ENCODE measurements around the gene TSPAN32. TPM values are rescaled to one million over a fixed set of nuclear protein-coding genes. Genes with fewer than 3 reads are reported as not detected.
A peak's percentile ranks its signal among the peaks of the same experiment; 100 is the strongest.

TSPAN32 gene
- total and polyA plus RNA-seq, 2 donors: 4.0 to 15.7 TPM

- Histone ChIP-seq H3K4me3 (ENCODE audit: low read length in 2 of 2) (no peak overlapping the region), H3K4me1 (ENCODE audit: control insufficient read depth in 2 of 2, insufficient read depth in 2 of 2, low read length in 2 of 2) (peaks cover 15 to 61% of the 10 kb centered on the region in 2 donors), H3K9me3 (ENCODE audit: control insufficient read depth in 2 of 2, insufficient read depth in 1 of 2, low read length in 1 of 2) (peaks cover 0 to 3% of the 10 kb centered on the region in 2 donors), H3K36me3 (ENCODE audit: control insufficient read depth in 2 of 2, insufficient read depth in 2 of 2, low read length in 1 of 2) (no peaks in the 10 kb centered on the region), H3K27me3 (ENCODE audit: control insufficient read depth in 2 of 2, insufficient read depth in 1 of 2, low read length in 1 of 2) (no peaks in the 10 kb centered on the region), H3K27ac (ENCODE audit: low read depth in 1 of 2, low read length in 1 of 2) (no peak overlapping the region)
- DNase-seq (ENCODE audit: low read depth in 6 of 9, low spot score in 9 of 9): peak in 7 of 9 donors; percentile 47 to 83 (median 68)
- WGBS: 36% methylated on average over 10 of the region's 10 CpGs
Observed at GRCh38 chr11:2305140-2305778, 3.4 kb downstream of the TSPAN32 start.

GRCh38 chr11:2305788-2306451 lies 4.1 kb downstream of the TSPAN32 start:
- H3K9me3 ChIP-seq (ENCODE audit: control insufficient read depth in 2 of 2, insufficient read depth in 1 of 2, low read length in 1 of 2): peaks cover 0 to 2% of the 10 kb centered on the region in 2 donors
- H3K4me3 ChIP-seq (ENCODE audit: low read length in 2 of 2): no peak overlapping the region
- H3K27me3 ChIP-seq (ENCODE audit: control insufficient read depth in 2 of 2, insufficient read depth in 1 of 2, low read length in 1 of 2): no peaks in the 10 kb centered on the region
- WGBS: 33% methylated on average over 12 of the region's 12 CpGs
- peak overlapping the region; percentile 69 to 79 for H3K27ac ChIP-seq (ENCODE audit: low read depth in 1 of 2, low read length in 1 of 2)
- DNase-seq (ENCODE audit: low read depth in 6 of 9, low spot score in 9 of 9): peak in 1 of 9 donors; percentile 56
- peaks cover 10 to 55% of the 10 kb centered on the region in 2 donors for H3K4me1 ChIP-seq (ENCODE audit: control insufficient read depth in 2 of 2, insufficient read depth in 2 of 2, low read length in 2 of 2)
- no peaks in the 10 kb centered on the region for H3K36me3 ChIP-seq (ENCODE audit: control insufficient read depth in 2 of 2, insufficient read depth in 2 of 2, low read length in 1 of 2)

- Histone ChIP-seq H3K4me3 (ENCODE audit: low read length in 2 of 2) (no peak overlapping the region), H3K4me1 (ENCODE audit: control insufficient read depth in 2 of 2, insufficient read depth in 2 of 2, low read length in 2 of 2) (peaks cover 10 to 50% of the 10 kb centered on the region in 2 donors), H3K27me3 (ENCODE audit: control insufficient read depth in 2 of 2, insufficient read depth in 1 of 2, low read length in 1 of 2) (no peaks in the 10 kb centered on the region), H3K36me3 (ENCODE audit: control insufficient read depth in 2 of 2, insufficient read depth in 2 of 2, low read length in 1 of 2) (no peaks in the 10 kb centered on the region), H3K27ac (ENCODE audit: low read depth in 1 of 2, low read length in 1 of 2) (peak overlapping the region; percentile 69 to 79), H3K9me3 (ENCODE audit: control insufficient read depth in 2 of 2, insufficient read depth in 1 of 2, low read length in 1 of 2) (no peaks in the 10 kb centered on the region)
- DNase-seq (ENCODE audit: low read depth in 6 of 9, low spot score in 9 of 9): no peak
- 46% methylated on average over 4 of the region's 4 CpGs for WGBS
Observed at GRCh38 chr11:2306452-2306823, 4.6 kb downstream of the TSPAN32 start.

GRCh38 chr11:2306877-2307500 lies 5.2 kb downstream of the TSPAN32 start:
- no peaks in the 10 kb centered on the region for H3K9me3 ChIP-seq (ENCODE audit: control insufficient read depth in 2 of 2, insufficient read depth in 1 of 2, low read length in 1 of 2)
- H3K27me3 ChIP-seq (ENCODE audit: control insufficient read depth in 2 of 2, insufficient read depth in 1 of 2, low read length in 1 of 2): no peaks in the 10 kb centered on the region
- H3K4me3 ChIP-seq (ENCODE audit: low read length in 2 of 2): no peak overlapping the region
- peaks cover 10 to 44% of the 10 kb centered on the region in 2 donors for H3K4me1 ChIP-seq (ENCODE audit: control insufficient read depth in 2 of 2, insufficient read depth in 2 of 2, low read length in 2 of 2)
- H3K27ac ChIP-seq (ENCODE audit: low read depth in 1 of 2, low read length in 1 of 2): no peak overlapping the region
- no peaks in the 10 kb centered on the region for H3K36me3 ChIP-seq (ENCODE audit: control insufficient read depth in 2 of 2, insufficient read depth in 2 of 2, low read length in 1 of 2)
- DNase-seq (ENCODE audit: low read depth in 6 of 9, low spot score in 9 of 9): no peak
- WGBS: 82% methylated on average over 14 of the region's 14 CpGs

GRCh38 chr11:2307501-2308331 lies 5.9 kb downstream of the TSPAN32 start:
- H3K4me1 ChIP-seq (ENCODE audit: control insufficient read depth in 2 of 2, insufficient read depth in 2 of 2, low read length in 2 of 2): peaks cover 5 to 40% of the 10 kb centered on the region in 2 donors
- no peaks in the 10 kb centered on the region for H3K36me3 ChIP-seq (ENCODE audit: control insufficient read depth in 2 of 2, insufficient read depth in 2 of 2, low read length in 1 of 2)
- no peak overlapping the region for H3K27ac ChIP-seq (ENCODE audit: low read depth in 1 of 2, low read length in 1 of 2)
- no peak overlapping the region for H3K4me3 ChIP-seq (ENCODE audit: low read length in 2 of 2)
- no peaks in the 10 kb centered on the region for H3K9me3 ChIP-seq (ENCODE audit: control insufficient read depth in 2 of 2, insufficient read depth in 1 of 2, low read length in 1 of 2)
- 96% methylated on average over 23 of the region's 23 CpGs for WGBS
- no peak for DNase-seq (ENCODE audit: low read depth in 6 of 9, low spot score in 9 of 9)
- no peaks in the 10 kb centered on the region for H3K27me3 ChIP-seq (ENCODE audit: control insufficient read depth in 2 of 2, insufficient read depth in 1 of 2, low read length in 1 of 2)

GRCh38 chr11:2308713-2309112 lies 6.9 kb downstream of the TSPAN32 start:
- H3K27ac ChIP-seq (ENCODE audit: low read depth in 1 of 2, low read length in 1 of 2): no peak overlapping the region
- H3K4me1 ChIP-seq (ENCODE audit: control insufficient read depth in 2 of 2, insufficient read depth in 2 of 2, low read length in 2 of 2): peaks cover 5 to 31% of the 10 kb centered on the region in 2 donors
- no peak for DNase-seq (ENCODE audit: low read depth in 6 of 9, low spot score in 9 of 9)
- no peaks in the 10 kb centered on the region for H3K27me3 ChIP-seq (ENCODE audit: control insufficient read depth in 2 of 2, insufficient read depth in 1 of 2, low read length in 1 of 2)
- no peaks in the 10 kb centered on the region for H3K36me3 ChIP-seq (ENCODE audit: control insufficient read depth in 2 of 2, insufficient read depth in 2 of 2, low read length in 1 of 2)
- no peaks in the 10 kb centered on the region for H3K9me3 ChIP-seq (ENCODE audit: control insufficient read depth in 2 of 2, insufficient read depth in 1 of 2, low read length in 1 of 2)
- no peak overlapping the region for H3K4me3 ChIP-seq (ENCODE audit: low read length in 2 of 2)
- 96% methylated on average over 7 of the region's 7 CpGs for WGBS

GRCh38 chr11:2309251-2310072 lies 7.6 kb downstream of the TSPAN32 start:
- Histone ChIP-seq H3K4me1 (ENCODE audit: control insufficient read depth in 2 of 2, insufficient read depth in 2 of 2, low read length in 2 of 2) (peaks cover 5 to 33% of the 10 kb centered on the region in 2 donors), H3K4me3 (ENCODE audit: low read length in 2 of 2) (no peak overlapping the region), H3K27ac (ENCODE audit: low read depth in 1 of 2, low read length in 1 of 2) (no peak overlapping the region), H3K27me3 (ENCODE audit: control insufficient read depth in 2 of 2, insufficient read depth in 1 of 2, low read length in 1 of 2) (no peaks in the 10 kb centered on the region), H3K9me3 (ENCODE audit: control insufficient read depth in 2 of 2, insufficient read depth in 1 of 2, low read length in 1 of 2) (no peaks in the 10 kb centered on the region), H3K36me3 (ENCODE audit: control insufficient read depth in 2 of 2, insufficient read depth in 2 of 2, low read length in 1 of 2) (no peaks in the 10 kb centered on the region)
- WGBS: 90% methylated on average over 19 of the region's 19 CpGs
- no peak for DNase-seq (ENCODE audit: low read depth in 6 of 9, low spot score in 9 of 9)

GRCh38 chr11:2310073-2310785 lies 8.4 kb downstream of the TSPAN32 start:
- DNase-seq (ENCODE audit: low read depth in 6 of 9, low spot score in 9 of 9): no peak
- 94% methylated on average over 16 of the region's 16 CpGs for WGBS
- Histone ChIP-seq H3K27me3 (ENCODE audit: control insufficient read depth in 2 of 2, insufficient read depth in 1 of 2, low read length in 1 of 2) (no peaks in the 10 kb centered on the region), H3K27ac (ENCODE audit: low read depth in 1 of 2, low read length in 1 of 2) (no peak overlapping the region), H3K9me3 (ENCODE audit: control insufficient read depth in 2 of 2, insufficient read depth in 1 of 2, low read length in 1 of 2) (no peaks in the 10 kb centered on the region), H3K4me1 (ENCODE audit: control insufficient read depth in 2 of 2, insufficient read depth in 2 of 2, low read length in 2 of 2) (peaks cover 5 to 36% of the 10 kb centered on the region in 2 donors), H3K36me3 (ENCODE audit: control insufficient read depth in 2 of 2, insufficient read depth in 2 of 2, low read length in 1 of 2) (no peaks in the 10 kb centered on the region), H3K4me3 (ENCODE audit: low read length in 2 of 2) (no peak overlapping the region)
